Fibroblast of villous mesenchyme (primary cell): Measurements from ENCODE around the gene SUCLG2. TPM values are rescaled to one million over a fixed set of nuclear protein-coding genes. Genes with fewer than 3 reads are reported as not detected.
A peak's percentile ranks its signal among the peaks of the same experiment; 100 is the strongest.

Experiments used
- DNase-seq: peaks from one replicate; pipeline ENCODE4 v3.0.0-alpha.2; 2010; ENCODE audit warnings: low read depth
- H3K4me3 ChIP-seq: 2 replicates; pipeline ENCODE4 v1.5.1; 2011; ENCODE audit warnings: low read depth, mild to moderate bottlenecking, low read length
- CTCF ChIP-seq: IDR thresholded peaks from 2 replicates; pipeline ENCODE4 v1.5.1; 2012; ENCODE audit warnings: low read depth, mild to moderate bottlenecking, low read length; ENCODE audit not compliant: insufficient read depth
- total RNA-seq: library from RNA; depleted of rRNA; stranded (reverse); fragments of >200 nt; gene quantifications from 2 replicates; pipeline ENCODE4 v1.2.3, GENCODE V29; 2012

Gene SUCLG2
- total RNA-seq, 1 donor = 45.8 TPM

- peak overlapping the region; percentile 76 for H3K4me3 ChIP-seq
- no peak for TF ChIP-seq CTCF
- DNase-seq = peak; percentile 44
These were observed 850 bp downstream of the SUCLG2 start for GRCh38 chr3:67653425-67654098.

DNA sequence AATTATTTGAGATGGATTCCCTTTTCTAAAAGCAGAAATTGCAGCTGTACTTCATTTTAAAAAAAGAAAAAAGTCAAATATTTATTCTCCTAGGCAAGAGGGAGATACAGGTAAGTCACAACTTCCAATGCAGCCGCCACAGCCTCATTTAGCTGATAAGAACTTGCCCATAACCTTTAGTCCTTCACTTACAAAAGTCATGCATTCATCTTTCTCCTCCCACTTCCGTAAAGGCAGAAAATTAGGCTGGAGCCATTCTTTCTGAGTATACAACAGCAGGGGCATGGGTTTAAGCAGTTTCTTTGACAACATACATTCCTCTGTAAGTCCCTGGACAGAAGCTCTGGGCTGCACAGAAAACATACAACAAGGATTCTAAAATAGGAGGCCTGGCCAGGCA, 4.3 kb downstream of the SUCLG2 start:
- TF ChIP-seq CTCF = no peak
- DNase-seq = no peak
- no peak overlapping the region for H3K4me3 ChIP-seq

- no peak for DNase-seq
- no peak overlapping the region for H3K4me3 ChIP-seq
- TF ChIP-seq CTCF = no peak
These were observed 4.7 kb downstream of the SUCLG2 start for GRCh38 chr3:67649681-67650080.

DNA sequence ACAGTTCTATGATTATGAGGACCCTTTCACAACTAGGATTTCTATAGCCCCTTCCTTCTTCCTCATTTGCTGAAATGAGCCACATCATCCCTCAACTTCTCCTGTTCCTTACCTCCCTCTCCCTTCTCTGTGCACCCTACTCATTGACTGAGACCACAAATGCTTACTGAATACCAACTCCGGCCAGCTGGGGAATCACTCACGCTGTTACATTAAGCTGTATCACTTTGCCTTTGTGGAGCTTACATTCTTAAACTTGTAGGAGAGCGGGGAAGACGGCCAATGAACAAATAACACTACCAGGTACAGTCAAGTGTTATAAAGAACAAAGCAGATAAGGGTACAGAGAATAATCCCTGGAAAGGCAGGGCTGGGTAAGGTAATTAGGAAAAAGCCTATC, 5.7 kb downstream of the SUCLG2 start:
- DNase-seq = peak; percentile 42
- TF ChIP-seq CTCF = no peak
- H3K4me3 ChIP-seq = no peak overlapping the region

DNA sequence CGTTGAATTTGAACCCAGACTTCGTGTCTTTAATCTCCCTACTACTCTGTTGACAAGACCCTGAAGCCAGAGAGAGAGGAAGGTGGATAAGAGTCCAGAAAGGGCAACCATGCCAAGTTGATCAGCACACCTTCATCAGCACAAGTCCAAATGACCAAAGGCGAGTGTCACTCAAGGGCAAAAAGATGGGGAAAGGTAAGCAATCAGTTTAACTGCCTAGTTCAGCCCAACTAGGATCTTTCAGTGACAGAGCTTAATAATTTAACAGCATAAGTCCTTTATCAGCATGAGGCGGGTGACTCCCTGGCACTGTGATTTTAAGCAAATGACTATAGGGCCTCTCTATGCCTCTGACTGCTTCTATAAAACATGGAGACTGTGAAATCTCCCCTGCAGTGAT, 6.2 kb downstream of the SUCLG2 start:
- H3K4me3 ChIP-seq = no peak overlapping the region
- DNase-seq = no peak
- no peak for TF ChIP-seq CTCF

DNA sequence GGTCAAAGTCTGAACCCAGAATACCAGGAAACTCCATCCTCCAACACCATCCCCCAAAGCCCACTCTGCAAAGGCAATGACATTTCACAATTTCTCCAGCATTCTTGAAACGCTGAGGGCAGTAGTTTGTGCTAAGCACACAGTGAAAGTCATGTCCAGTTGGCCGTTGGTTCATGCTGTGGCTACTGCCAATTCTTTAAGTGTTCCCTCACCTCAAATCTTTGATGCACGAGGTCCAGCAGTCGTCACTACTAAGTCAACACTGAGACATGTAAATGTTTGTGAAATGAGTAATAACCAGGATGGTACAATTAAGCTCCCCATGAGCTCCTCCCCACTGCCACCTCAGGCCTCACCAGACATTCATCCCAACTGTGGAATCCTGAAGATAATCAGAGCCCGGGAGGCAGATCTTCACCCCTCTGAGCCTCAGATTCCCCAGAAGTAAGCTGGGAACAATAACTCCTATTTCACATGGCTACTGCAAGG, 7.0 kb downstream of the SUCLG2 start:
- no peak overlapping the region for H3K4me3 ChIP-seq
- peak; percentile 99 for DNase-seq
- TF ChIP-seq CTCF = peak; percentile 8
